ENCODE data around the gene CDK5. TPM values are rescaled to one million over a fixed set of nuclear protein-coding genes. Genes with fewer than 3 reads are reported as not detected.
"Not testable (repeated sequence)": the region's sequence is repeated elsewhere in the genome, so short reads cannot be mapped to it uniquely, and the experiment has no call there.

CDK5 gene
- total and polyA plus RNA-seq, 2 donors (not counting 1 experiment from before 2014, with no cell fraction given) = 8.2 to 8.4 TPM

DNA sequence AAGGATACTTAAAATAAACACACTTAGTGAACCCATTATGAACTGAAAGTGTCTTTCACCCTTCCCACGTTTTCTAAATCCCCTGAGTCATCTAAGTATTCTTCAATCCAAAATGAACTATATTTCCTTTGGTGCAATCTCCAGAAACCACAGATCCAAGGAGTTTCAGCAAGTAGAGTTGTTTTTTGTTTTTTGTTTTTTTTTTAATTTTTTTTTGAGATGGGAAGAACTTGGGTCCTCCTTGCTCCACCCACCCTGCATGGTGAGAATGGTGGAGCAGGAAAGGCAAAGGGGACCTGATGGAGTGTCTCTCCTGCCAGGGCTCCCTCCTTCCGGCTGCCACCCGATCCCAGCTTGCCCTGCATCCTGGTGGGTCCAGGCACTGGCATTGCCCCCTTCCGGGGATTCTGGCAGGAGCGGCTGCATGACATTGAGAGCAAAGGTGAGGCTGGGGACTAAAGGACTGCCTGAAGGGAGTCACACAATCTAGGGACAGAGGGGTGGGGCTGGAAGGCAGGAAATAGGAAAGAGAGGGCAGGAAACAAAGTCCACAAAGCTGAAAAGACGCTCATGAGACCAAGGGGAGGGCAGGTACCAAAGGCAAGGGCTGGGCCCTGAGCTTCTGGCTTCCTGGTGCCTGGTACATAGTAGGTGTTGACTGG lies 45.5 kb downstream of the CDK5 start:
- Histone ChIP-seq H4K20me1 (ENCODE audit: control insufficient read depth, insufficient read depth, low read length, poor library complexity, severe bottlenecking) (no peaks in the 10 kb centered on the region), H3K79me2 (ENCODE audit: control insufficient read depth, insufficient read depth, low read length) (no peaks in the 10 kb centered on the region), H2AFZ (ENCODE audit: insufficient read depth, low read depth, low read length, poor library complexity, severe bottlenecking) (no peak overlapping the region), H3K27ac (ENCODE audit: low read length in 2 of 2) (peak overlapping the region in 1 of 2 donors; percentile 67), H3K4me2 (replicated peaks; ENCODE audit: low read depth, low read length, poor library complexity, severe bottlenecking) (no peak overlapping the region), H3K9me3 (ENCODE audit: control extremely low read depth in 1 of 3, control insufficient read depth in 2 of 3, insufficient read depth in 1 of 3, low read length in 2 of 3) (peaks cover 0 to 24% (median 0%) of the 10 kb centered on the region in 3 donors), H3K4me1 (ENCODE audit: control insufficient read depth in 2 of 2, insufficient read depth in 2 of 2, low read length in 2 of 2) (peaks cover 22 to 49% of the 10 kb centered on the region in 2 donors), H3K36me3 (replicated peaks in 1 of 2; ENCODE audit: control extremely low read depth in 1 of 2, control insufficient read depth in 1 of 2, extremely low read depth in 1 of 2, insufficient read depth in 2 of 2, low read length in 1 of 2) (no peaks in the 10 kb centered on the region), H3K9ac (ENCODE audit: low read length) (no peak overlapping the region), H3K27me3 (replicated peaks in 1 of 4; ENCODE audit: control extremely low read depth in 1 of 4, control insufficient read depth in 3 of 4, insufficient read depth in 4 of 4, low read length in 3 of 4) (peaks cover 0 to 12% (median 0%) of the 10 kb centered on the region in 4 experiments), H3K4me3 (ENCODE audit: control extremely low read depth in 1 of 5, extremely low read depth in 1 of 5, insufficient read depth in 1 of 5, low read depth in 2 of 5, low read length in 4 of 5) (no peak overlapping the region)
- H3K9me3 Mint-ChIP-seq (ENCODE audit: insufficient read depth) = no peaks in the 10 kb centered on the region
- ChIA-PET POLR2A (no interaction called here), CTCF (interaction anchor here (0.7 to 3.0 kb wide), 4 partner anchors 10 to 98 kb away, joined by 3 to 9 read pairs (median 4); partner anchors contain the start of gene ABCB8)
- no peak for DNase-seq
- peaks cover 3% of the 10 kb centered on the region for H3K27me3 Mint-ChIP-seq
- ATAC-seq (ENCODE audit: low read depth) = no peak
- intact Hi-C loops (cut with micrococcal nuclease) = loop anchor here (2.0 to 5.0 kb wide), 4 partner anchors 37 to 215 kb away; partner anchors contain the start of genes ABCF2, AGAP3, CDK5 and SLC4A2
- peak overlapping the region; percentile 55 for H3K4me3 Mint-ChIP-seq
- TF ChIP-seq, protein P1, sequence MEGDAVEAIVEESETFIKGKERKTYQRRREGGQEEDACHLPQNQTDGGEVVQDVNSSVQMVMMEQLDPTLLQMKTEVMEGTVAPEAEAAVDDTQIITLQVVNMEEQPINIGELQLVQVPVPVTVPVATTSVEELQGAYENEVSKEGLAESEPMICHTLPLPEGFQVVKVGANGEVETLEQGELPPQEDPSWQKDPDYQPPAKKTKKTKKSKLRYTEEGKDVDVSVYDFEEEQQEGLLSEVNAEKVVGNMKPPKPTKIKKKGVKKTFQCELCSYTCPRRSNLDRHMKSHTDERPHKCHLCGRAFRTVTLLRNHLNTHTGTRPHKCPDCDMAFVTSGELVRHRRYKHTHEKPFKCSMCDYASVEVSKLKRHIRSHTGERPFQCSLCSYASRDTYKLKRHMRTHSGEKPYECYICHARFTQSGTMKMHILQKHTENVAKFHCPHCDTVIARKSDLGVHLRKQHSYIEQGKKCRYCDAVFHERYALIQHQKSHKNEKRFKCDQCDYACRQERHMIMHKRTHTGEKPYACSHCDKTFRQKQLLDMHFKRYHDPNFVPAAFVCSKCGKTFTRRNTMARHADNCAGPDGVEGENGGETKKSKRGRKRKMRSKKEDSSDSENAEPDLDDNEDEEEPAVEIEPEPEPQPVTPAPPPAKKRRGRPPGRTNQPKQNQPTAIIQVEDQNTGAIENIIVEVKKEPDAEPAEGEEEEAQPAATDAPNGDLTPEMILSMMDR (IDR thresholded peaks at IDR 0.05) = no peak
- no peak for TF ChIP-seq EZH2 (IDR thresholded peaks at IDR 0.05; ENCODE audit: borderline replicate concordance, insufficient read depth, low read depth, low read length, poor library complexity, severe bottlenecking)
- 96% methylated on average over 5 of the region's 6 CpGs for WGBS (ENCODE audit: insufficient coverage)
- peak overlapping the region; percentile 67 for H3K27ac Mint-ChIP-seq
- peaks cover 39% of the 10 kb centered on the region for H3K4me1 Mint-ChIP-seq

DNA sequence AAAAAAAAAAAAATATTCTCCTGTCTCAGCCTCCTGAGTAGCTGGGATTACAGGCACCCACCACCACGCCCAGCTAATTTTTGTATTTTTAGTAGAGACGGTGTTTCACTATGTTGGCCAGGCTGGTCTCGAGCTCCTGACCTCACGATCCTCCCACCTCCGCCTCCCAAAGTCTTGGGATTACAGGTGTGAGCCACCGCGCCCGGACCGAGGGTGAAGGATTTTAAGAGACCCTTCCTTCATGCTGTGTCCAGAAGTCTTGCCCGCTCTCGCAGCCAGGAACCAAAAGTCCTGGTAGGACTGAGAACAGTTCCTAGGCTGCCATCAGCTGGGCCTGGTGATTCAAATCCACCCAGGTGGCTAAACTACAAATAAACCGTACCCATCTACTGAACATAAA lies 46.1 kb downstream of the CDK5 start:
- H3K27ac Mint-ChIP-seq = peak overlapping the region; percentile 67
- peaks cover 39% of the 10 kb centered on the region for H3K4me1 Mint-ChIP-seq
- POLR2A ChIA-PET = not testable (repeated sequence)

More for the DNA sequence above, 46.1 kb downstream of the CDK5 start:
- not testable (repeated sequence) for H3K27ac ChIP-seq (ENCODE audit: low read length in 2 of 2); H3K36me3 ChIP-seq (replicated peaks in 1 of 2; ENCODE audit: control extremely low read depth in 1 of 2, control insufficient read depth in 1 of 2, extremely low read depth in 1 of 2, insufficient read depth in 2 of 2, low read length in 1 of 2); H3K4me3 Mint-ChIP-seq; ATAC-seq (ENCODE audit: low read depth); H3K9me3 Mint-ChIP-seq (ENCODE audit: insufficient read depth); H4K20me1 ChIP-seq (ENCODE audit: control insufficient read depth, insufficient read depth, low read length, poor library complexity, severe bottlenecking); H3K4me2 ChIP-seq (replicated peaks; ENCODE audit: low read depth, low read length, poor library complexity, severe bottlenecking); H3K79me2 ChIP-seq (ENCODE audit: control insufficient read depth, insufficient read depth, low read length); DNase-seq; H3K27me3 Mint-ChIP-seq; H3K4me3 ChIP-seq (ENCODE audit: control extremely low read depth in 1 of 5, extremely low read depth in 1 of 5, insufficient read depth in 1 of 5, low read depth in 2 of 5, low read length in 4 of 5); H3K9ac ChIP-seq (ENCODE audit: low read length); H2AFZ ChIP-seq (ENCODE audit: insufficient read depth, low read depth, low read length, poor library complexity, severe bottlenecking)
- Histone ChIP-seq H3K4me1 (ENCODE audit: control insufficient read depth in 2 of 2, insufficient read depth in 2 of 2, low read length in 2 of 2) (peaks cover 22 to 49% of the 10 kb centered on the region in 2 donors), H3K27me3 (replicated peaks in 1 of 4; ENCODE audit: control extremely low read depth in 1 of 4, control insufficient read depth in 3 of 4, insufficient read depth in 4 of 4, low read length in 3 of 4) (peaks cover 0 to 12% (median 0%) of the 10 kb centered on the region in 4 experiments), H3K9me3 (ENCODE audit: control extremely low read depth in 1 of 3, control insufficient read depth in 2 of 3, insufficient read depth in 1 of 3, low read length in 2 of 3) (peaks cover 0 to 24% (median 0%) of the 10 kb centered on the region in 3 donors)
- CTCF ChIA-PET = interaction anchor here (1.2 to 3.0 kb wide), 3 partner anchors 17 to 100 kb away, joined by 3 to 9 read pairs (median 4); partner anchors contain the start of gene ABCB8
- 80% methylated on average over 10 of the region's 12 CpGs for WGBS (ENCODE audit: insufficient coverage)
- intact Hi-C loops (cut with micrococcal nuclease) = loop anchor here (2.0 to 5.0 kb wide), 4 partner anchors 37 to 215 kb away; partner anchors contain the start of genes ABCF2, AGAP3, CDK5 and SLC4A2
